ENCODE results near the gene ADD3.

- TF ChIP-seq CTCF (tag by site-specific recombination; IDR thresholded peaks at IDR 0.05) (no peak), PRDM10 (tag by site-specific recombination; IDR thresholded peaks at IDR 0.05) (no peak), GLIS1 (tag by site-specific recombination; IDR thresholded peaks at IDR 0.05) (no peak), ZBTB17 (tag by site-specific recombination; IDR thresholded peaks at IDR 0.05) (no peak), ZNF792 (tag by site-specific recombination; IDR thresholded peaks at IDR 0.05) (no peak), REST (tag by site-specific recombination; IDR thresholded peaks at IDR 0.05) (no peak), ZNF169 (tag by site-specific recombination; IDR thresholded peaks at IDR 0.05) (no peak), ZNF23 (tag by site-specific recombination; IDR thresholded peaks at IDR 0.05; ENCODE audit: borderline replicate concordance) (no peak)
Observed at GRCh38 chr10:110113670-110114337, 106.0 kb downstream of the ADD3 start.

All from HEK293 (cell line).